ENCODE measurements around the gene U2AF2. TPM values are rescaled to one million over a fixed set of nuclear protein-coding genes. Genes with fewer than 3 reads are reported as not detected.

U2AF2 gene
- total and polyA plus RNA-seq, 2 experiments from 2014 or later: 16.1 to 99.6 TPM

GRCh38 chr19:55606471-55606787, 48.4 kb upstream of the U2AF2 start:
- H3K4me2 ChIP-seq: peak overlapping the region; percentile 86
- H3K9me3 ChIP-seq (ENCODE audit: low read depth): no peaks in the 10 kb centered on the region
- H3K9me2 ChIP-seq (replicated peaks; ENCODE audit: insufficient read depth): no peaks in the 10 kb centered on the region
- peaks cover 53% of the 10 kb centered on the region for H3K79me2 ChIP-seq
- no peak overlapping the region for H2AFZ ChIP-seq
- no peak overlapping the region for H3K4me3 ChIP-seq
- peaks cover 6% of the 10 kb centered on the region for H4K20me1 ChIP-seq (ENCODE audit: insufficient read depth, poor library complexity, severe bottlenecking)
- TF ChIP-seq CTCF (IDR thresholded peaks at IDR 0.05; ENCODE audit: poor library complexity) (no peak), EZH2phosphoT487 (IDR thresholded peaks at IDR 0.05; ENCODE audit: low read depth, severe bottlenecking, unreplicated experiment) (no peak), EZH2 (IDR thresholded peaks at IDR 0.05; ENCODE audit: borderline replicate concordance) (no peak)
- H3K27me3 ChIP-seq: no peaks in the 10 kb centered on the region
- WGBS (ENCODE audit: low lambda C conversion rate, missing lambda C conversion rate): 32% methylated on average over 12 of the region's 12 CpGs
- H3K4me1 ChIP-seq (ENCODE audit: insufficient read depth): peaks cover 13% of the 10 kb centered on the region
- no peaks in the 10 kb centered on the region for H3K36me3 ChIP-seq (replicated peaks; ENCODE audit: insufficient read depth, low read depth)
- H3K27ac ChIP-seq: peak overlapping the region; percentile 78
- DNase-seq (ENCODE audit: low spot score): no peak

DNA sequence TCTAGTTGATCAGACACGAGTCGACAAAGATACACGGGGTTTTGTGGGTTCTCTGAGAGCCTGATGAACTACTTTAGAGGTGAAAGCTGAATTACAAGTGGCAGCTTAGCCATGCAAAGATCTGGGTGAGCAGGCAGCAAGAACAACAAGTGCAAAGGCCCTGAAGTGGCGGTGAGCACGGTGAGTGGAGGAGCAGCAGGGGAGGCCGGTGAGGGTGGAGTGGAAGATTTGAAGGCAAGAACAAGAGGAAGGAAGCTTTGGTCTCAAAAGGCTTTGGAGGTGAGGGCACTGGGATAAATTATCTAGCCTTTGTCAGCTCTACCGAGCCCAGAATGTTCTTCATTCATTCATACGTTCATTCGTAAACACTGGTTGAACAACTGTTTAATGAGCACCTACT, 48.0 kb upstream of the U2AF2 start:
- Histone ChIP-seq H3K4me1 (ENCODE audit: insufficient read depth) (peaks cover 13% of the 10 kb centered on the region), H3K4me3 (no peak overlapping the region), H3K9me2 (replicated peaks; ENCODE audit: insufficient read depth) (no peaks in the 10 kb centered on the region), H3K36me3 (replicated peaks; ENCODE audit: insufficient read depth, low read depth) (no peaks in the 10 kb centered on the region), H3K79me2 (peaks cover 57% of the 10 kb centered on the region), H2AFZ (no peak overlapping the region), H4K20me1 (ENCODE audit: insufficient read depth, poor library complexity, severe bottlenecking) (peaks cover 6% of the 10 kb centered on the region), H3K9me3 (ENCODE audit: low read depth) (no peaks in the 10 kb centered on the region), H3K27ac (peak overlapping the region; percentile 78), H3K4me2 (peak overlapping the region; percentile 86), H3K27me3 (no peaks in the 10 kb centered on the region)
- 88% methylated on average over 9 of the region's 9 CpGs for WGBS (ENCODE audit: low lambda C conversion rate, missing lambda C conversion rate)
- no peak for DNase-seq (ENCODE audit: low spot score)
- TF ChIP-seq EZH2phosphoT487 (IDR thresholded peaks at IDR 0.05; ENCODE audit: low read depth, severe bottlenecking, unreplicated experiment) (no peak), CTCF (IDR thresholded peaks at IDR 0.05; ENCODE audit: poor library complexity) (no peak), EZH2 (IDR thresholded peaks at IDR 0.05; ENCODE audit: borderline replicate concordance) (no peak)

GRCh38 chr19:55609326-55609725, 45.5 kb upstream of the U2AF2 start:
- Histone ChIP-seq H3K4me1 (ENCODE audit: insufficient read depth) (peaks cover 8% of the 10 kb centered on the region), H3K27me3 (no peaks in the 10 kb centered on the region), H3K4me2 (no peak overlapping the region), H3K27ac (no peak overlapping the region), H3K79me2 (peaks cover 57% of the 10 kb centered on the region), H3K4me3 (no peak overlapping the region), H3K9me3 (ENCODE audit: low read depth) (no peaks in the 10 kb centered on the region), H3K9me2 (replicated peaks; ENCODE audit: insufficient read depth) (no peaks in the 10 kb centered on the region), H4K20me1 (ENCODE audit: insufficient read depth, poor library complexity, severe bottlenecking) (peaks cover 6% of the 10 kb centered on the region), H2AFZ (no peak overlapping the region), H3K36me3 (replicated peaks; ENCODE audit: insufficient read depth, low read depth) (no peaks in the 10 kb centered on the region)
- no peak for TF ChIP-seq CTCF (IDR thresholded peaks at IDR 0.05; ENCODE audit: poor library complexity)
- no peak for TF ChIP-seq EZH2 (IDR thresholded peaks at IDR 0.05; ENCODE audit: borderline replicate concordance)
- TF ChIP-seq EZH2phosphoT487 (IDR thresholded peaks at IDR 0.05; ENCODE audit: low read depth, severe bottlenecking, unreplicated experiment): no peak
- WGBS (ENCODE audit: low lambda C conversion rate, missing lambda C conversion rate): 95% methylated on average over 5 of the region's 5 CpGs
- DNase-seq (ENCODE audit: low spot score): no peak

Measured in hepatocyte (in vitro differentiated cells).